TTC549 (cell line): ENCODE measurements around the gene ATAD3B.
"Not testable (repeated sequence)": the region's sequence is repeated elsewhere in the genome, so short reads cannot be mapped to it uniquely, and the experiment has no call there.

Experiments
- FAIRE-seq: peaks from 2 replicates; lab custom pipeline; 2012; peaks lifted over from hg19 to GRCh38; lab: Jason Lieb, UNC

ATAD3B gene, protein sequence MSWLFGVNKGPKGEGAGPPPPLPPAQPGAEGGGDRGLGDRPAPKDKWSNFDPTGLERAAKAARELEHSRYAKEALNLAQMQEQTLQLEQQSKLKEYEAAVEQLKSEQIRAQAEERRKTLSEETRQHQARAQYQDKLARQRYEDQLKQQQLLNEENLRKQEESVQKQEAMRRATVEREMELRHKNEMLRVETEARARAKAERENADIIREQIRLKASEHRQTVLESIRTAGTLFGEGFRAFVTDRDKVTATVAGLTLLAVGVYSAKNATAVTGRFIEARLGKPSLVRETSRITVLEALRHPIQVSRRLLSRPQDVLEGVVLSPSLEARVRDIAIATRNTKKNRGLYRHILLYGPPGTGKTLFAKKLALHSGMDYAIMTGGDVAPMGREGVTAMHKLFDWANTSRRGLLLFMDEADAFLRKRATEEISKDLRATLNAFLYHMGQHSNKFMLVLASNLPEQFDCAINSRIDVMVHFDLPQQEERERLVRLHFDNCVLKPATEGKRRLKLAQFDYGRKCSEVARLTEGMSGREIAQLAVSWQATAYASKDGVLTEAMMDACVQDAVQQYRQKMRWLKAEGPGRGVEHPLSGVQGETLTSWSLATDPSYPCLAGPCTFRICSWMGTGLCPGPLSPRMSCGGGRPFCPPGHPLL

GRCh38 chr1:1471389-1472052, at the start of gene ATAD3B:
Gene ATAD3B (plus strand): TSS chr1:1471765. CDS start chr1:1471885, 120 bp downstream.
- FAIRE-seq = no peak

DNA sequence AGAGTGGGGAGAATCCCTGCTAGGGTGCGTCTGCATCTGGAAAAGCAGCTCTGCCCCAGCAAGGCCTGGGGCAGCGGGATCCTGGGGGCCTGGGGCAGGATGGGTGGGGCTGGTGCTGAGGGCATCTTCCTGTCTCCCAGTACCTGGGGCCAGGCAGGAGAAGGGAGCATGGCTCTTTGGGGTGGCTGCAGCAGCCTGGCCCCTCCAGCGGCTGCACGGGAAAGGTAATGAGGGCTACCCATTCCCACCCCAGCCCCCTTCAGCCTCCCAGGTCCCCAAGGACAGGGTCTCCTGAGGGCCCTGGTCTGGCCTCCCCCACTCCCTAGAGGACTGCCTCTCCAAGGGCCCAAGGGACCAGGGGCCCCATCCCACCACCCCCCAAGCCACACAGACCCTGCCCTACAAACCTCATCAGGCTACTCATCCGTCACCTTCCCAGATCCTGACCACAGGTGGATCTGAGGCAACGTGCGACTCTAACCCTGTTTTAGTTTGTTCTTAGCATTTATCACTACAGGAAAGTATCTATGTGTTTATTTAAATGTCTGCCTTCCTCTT, 49.6 kb upstream of the ATAD3B start:
- FAIRE-seq = no peak

DNA sequence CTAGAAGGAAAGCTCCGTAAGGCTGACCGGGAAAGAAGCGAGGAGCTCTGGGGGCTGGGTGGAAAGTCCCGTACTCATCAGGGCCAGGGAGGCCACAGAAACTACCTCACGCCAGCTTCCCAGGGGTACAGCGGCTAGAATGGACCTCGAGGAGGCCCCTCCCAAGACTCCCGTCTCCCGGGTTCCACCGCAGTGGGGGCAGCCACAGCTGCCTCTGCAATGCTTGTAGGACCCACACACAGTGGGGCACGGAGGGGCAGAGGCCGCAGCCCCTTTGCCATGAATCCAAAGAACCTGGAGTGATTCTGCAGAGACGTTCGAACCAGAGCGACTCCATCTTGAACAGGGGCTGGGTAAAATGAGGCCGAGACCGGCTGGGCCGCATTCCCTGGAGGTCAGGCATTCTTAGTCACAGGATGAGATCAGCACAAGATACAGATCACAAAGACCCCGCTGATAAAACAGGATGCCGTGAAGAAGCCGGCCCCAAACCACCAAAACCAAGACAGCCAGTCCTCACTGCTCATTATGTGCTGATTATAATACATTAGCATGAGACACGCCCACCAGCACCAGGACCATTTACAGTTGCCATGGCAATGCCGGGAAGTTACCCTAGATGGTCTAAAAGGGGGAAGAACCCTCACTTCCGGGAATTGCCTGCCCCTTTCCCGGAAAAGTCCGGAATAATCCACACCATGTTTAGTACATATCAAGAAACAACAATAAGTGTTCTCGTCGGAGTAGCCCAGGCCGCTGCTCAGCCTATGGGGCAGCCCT, 48.9 kb upstream of the ATAD3B start:
- no peak for FAIRE-seq

DNA sequence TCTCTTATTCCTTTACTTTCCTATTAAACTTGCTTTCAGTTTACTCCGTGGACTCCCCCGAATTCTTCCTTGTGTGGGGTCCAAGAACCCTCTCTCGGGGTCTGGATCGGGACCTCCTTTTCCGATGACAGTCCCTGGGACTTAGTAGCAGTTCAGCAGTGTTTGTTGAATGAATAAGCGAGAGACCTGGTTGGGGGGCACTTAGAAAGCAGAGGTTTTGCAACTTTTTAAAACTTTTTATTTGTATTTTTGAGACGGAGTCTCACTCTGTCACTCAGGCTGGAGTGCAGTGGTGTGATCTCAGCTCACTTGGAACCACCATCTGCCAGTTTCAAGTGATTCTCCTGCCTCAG, 48.3 kb upstream of the ATAD3B start:
- FAIRE-seq = no peak

DNA sequence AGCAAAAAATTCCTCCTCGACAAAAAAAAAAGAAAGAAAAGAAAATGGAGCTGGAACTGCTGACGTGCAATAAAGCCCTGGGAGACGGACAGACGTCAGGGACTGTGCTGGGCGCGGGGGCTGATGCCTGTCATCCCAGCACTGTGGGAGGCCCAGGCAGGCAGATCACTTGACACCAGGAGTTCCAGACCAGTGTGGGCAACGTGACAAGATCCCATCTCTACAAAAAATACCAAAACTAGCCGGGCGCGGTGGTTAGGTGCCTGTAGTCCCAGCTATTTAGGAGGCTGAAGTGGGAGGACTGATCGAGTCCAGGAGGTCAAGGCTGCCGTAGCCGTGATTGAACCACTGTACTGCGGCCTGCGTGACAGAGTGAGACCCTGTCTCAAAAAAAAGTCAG, 46.9 kb upstream of the ATAD3B start:
- no peak for FAIRE-seq

DNA sequence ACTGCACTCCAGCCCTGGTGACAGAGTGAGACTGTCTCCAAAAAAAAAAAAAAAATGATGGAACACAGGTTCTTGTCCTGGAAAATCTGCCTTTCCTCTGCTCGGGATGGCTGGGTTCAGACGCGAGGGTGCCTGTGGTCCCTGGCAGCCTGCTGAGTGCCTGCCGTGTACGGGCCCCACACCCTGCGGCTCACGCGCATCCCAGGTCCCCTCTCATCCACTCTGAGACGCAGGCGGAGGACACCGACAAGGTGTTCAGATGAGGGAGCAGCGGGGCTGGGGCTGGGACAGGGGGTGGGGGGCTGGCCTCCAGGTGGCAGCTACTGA, 46.2 kb upstream of the ATAD3B start:
- no peak for FAIRE-seq

GRCh38 chr1:1425753-1426495, 45.6 kb upstream of the ATAD3B start:
- FAIRE-seq = no peak

GRCh38 chr1:1426496-1427105, 45.0 kb upstream of the ATAD3B start:
- no peak for FAIRE-seq

DNA sequence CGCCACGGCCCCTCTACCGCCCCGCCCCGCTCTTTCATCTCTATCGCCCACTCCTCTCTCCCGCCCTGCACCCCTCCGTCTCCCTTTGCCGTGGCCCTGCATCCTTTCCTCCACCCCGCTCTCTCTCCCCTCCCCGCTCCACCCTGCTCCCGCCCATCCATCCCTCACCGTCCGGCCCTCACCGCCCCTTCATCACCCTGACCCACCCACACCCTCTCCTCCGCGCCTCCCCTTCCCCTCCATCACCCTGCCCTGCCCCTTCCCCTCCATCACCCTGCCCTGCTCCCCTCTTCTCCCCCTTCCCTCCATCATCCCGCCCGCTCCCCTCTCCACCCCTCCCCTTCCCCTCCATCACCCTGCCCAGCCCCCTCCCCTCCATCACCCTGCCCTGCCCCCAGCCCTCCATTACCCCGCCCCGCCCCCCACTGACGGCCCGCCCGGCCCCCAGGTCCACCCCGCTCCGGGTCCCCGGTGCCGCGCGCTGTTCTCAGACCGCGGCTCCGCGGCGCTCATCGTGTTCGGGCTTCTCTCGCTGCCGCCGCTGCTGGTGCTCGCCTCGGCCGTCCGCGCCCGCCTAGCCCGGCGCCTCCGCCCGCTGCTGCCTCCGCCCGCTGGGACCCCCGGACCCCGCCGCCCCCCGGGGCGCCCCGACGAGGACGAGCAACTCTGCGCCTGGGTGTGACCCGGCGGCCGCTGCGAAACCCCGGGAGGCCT, 44.3 kb upstream of the ATAD3B start:
- no peak for FAIRE-seq

DNA sequence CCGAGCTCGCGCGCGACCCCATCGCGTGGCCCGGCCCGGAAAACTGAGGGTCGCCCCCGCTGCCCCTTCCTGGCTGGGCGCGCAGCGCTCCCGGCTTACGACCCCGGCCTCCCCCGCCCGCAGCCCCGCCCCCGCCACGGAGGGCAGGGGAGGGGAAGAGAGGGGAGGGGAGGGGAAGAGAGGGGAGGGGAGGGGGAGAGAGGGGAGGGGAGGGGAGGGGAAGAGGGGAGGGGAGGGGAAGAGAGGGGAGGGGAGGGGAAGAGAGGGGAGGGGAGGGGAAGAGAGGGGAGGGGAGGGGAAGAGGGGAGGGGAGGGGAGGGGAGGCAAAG, 43.8 kb upstream of the ATAD3B start:
- no peak for FAIRE-seq

DNA sequence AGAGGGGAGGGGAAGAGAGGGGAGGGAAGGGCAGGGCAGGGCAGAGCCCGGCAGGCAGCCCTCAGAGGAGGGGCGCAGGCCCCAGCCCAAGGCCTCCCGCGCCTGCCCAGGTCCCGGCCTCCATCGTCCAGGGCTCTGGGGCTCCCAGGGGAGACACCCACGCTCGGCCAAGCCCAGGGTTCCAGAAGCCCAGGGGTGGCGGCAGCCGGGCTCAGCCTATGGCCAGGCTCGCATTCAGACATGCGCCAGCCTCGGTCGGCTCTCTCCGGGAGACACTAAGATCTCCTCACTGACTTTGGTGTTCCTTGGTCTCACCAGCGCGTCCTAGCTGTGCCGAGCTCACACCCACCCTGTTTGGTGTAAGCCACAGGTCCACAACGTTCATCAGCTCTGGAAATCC, 43.4 kb upstream of the ATAD3B start:
- FAIRE-seq = no peak

GRCh38 chr1:1428967-1429366, 42.6 kb upstream of the ATAD3B start:
- FAIRE-seq = not testable (repeated sequence)

GRCh38 chr1:1429671-1430073, 41.9 kb upstream of the ATAD3B start:
- no peak for FAIRE-seq

DNA sequence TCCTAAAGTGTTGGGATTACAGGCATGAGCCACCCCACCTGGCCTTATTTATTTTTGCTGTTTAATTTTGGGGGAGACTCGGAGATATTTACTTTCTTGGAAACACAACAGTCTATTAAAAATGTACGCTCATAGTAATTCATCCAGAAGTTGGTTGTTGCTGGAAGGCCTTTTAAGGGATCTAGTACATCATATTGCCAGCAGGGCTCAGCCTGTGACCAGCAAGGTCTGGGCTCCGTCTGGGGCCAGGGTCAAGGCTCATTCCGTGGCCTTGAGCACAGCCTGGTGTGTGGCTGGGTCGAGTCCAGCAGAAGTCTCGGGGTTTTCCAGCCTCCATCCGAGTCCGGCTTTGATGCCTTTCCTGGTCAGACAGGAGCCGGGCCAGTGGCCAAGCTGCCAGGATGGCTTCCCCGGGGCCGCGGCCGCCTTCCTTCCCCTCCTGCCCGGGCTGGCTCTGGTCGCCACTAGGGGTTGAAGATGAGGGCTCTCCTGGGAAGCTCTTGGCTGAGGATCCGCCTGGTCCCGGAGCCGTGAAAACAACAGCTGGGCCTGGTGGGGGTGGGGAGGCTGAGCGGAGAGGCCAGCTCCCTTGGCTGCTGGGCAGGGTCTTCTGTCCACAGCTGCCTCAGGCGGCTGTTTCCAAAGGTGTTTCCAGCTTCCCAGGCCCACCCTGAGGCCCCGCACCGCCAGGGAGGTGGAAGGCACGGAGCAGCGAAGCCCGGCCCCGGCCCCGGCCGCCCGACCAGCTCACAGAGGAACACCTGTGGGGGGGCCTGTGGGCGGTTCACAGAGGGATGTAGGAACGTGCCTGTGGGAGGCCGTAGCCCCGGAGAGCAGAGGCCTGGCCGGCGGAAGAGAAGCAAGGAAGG, 41.2 kb upstream of the ATAD3B start:
- no peak for FAIRE-seq

- no peak for FAIRE-seq
Measured at GRCh38 chr1:1430992-1431844, 40.3 kb upstream of the ATAD3B start.

DNA sequence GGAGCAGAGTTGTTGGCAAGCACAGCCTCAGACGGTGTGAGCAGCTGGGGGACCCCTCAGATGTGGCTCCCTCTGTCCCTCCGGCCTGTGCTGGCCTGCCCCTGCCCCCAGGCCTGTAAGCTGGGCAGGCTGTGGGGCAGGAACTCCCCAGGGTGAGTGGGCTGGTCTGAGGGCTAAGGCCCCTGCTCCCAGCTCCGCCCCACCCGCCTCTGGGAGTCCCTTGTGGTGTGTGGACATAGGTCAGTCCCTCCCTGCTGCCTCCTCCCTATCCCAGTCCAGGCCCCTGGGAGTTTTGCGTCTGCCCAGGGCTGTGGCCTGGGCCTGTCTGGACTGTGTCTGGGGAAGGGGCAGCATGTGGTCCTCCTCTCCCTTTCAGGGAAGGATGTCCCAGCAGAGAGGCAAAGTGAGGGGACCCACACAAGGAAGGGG, 39.7 kb upstream of the ATAD3B start:
- FAIRE-seq = no peak

GRCh38 chr1:1432274-1432950, 39.2 kb upstream of the ATAD3B start:
- FAIRE-seq = no peak
